Measurements from ENCODE around the gene ABHD17C.

DNA sequence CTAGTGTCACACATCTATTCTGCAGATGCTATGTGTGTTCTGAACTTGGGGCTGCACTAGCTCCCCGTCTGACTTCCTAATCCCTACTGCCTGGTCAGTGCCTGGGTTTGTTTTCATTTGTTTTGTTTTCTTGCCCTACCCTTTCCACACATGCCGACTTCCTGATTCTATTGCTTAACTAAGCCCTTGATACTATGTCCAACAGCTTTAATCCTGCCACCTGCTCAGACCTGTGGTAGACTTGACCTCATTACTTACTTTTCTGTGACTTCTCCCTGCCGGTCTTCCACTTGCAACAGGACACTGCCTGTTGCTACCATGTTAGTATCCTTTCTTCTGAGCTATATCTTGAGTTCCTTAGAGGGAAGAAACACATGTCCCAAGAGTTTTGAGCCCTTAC, 44.8 kb downstream of the ABHD17C start:
- TF ChIP-seq, protein P1, sequence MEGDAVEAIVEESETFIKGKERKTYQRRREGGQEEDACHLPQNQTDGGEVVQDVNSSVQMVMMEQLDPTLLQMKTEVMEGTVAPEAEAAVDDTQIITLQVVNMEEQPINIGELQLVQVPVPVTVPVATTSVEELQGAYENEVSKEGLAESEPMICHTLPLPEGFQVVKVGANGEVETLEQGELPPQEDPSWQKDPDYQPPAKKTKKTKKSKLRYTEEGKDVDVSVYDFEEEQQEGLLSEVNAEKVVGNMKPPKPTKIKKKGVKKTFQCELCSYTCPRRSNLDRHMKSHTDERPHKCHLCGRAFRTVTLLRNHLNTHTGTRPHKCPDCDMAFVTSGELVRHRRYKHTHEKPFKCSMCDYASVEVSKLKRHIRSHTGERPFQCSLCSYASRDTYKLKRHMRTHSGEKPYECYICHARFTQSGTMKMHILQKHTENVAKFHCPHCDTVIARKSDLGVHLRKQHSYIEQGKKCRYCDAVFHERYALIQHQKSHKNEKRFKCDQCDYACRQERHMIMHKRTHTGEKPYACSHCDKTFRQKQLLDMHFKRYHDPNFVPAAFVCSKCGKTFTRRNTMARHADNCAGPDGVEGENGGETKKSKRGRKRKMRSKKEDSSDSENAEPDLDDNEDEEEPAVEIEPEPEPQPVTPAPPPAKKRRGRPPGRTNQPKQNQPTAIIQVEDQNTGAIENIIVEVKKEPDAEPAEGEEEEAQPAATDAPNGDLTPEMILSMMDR (conservative IDR thresholded peaks at IDR 0.05): no peak
- TF ChIP-seq EZH2 (IDR thresholded peaks at IDR 0.05; ENCODE audit: low read depth): no peak

All from PC-9 (cell line).